GM12878 (cell line): ENCODE data around the gene PRSS36. TPM values are rescaled to one million over a fixed set of nuclear protein-coding genes. Genes with fewer than 3 reads are reported as not detected.
"Not testable (repeated sequence)": the region's sequence is repeated elsewhere in the genome, so short reads cannot be mapped to it uniquely, and the experiment has no call there.

Experiments used
- ATAC-seq: fragments of 200-7000 bp; cut with Tn5 transposase; 3 replicates; pipeline ENCODE4 v1.9.1; 2020; ENCODE audit warnings: mild to moderate bottlenecking, moderate library complexity
- BruUV-seq: library from RNA; stranded (reverse); fragments of 400-500 nt; replicated peaks from 2 replicates; lab custom pipeline; 2021; lab: Mats Ljungman, UMichigan
- CTCF ChIA-PET: fragments of 300-600 bp; sonication (Branson Sonifier 250); formaldehyde crosslinking; extraction: SDS; loops from one replicate; lab custom pipeline; 2021; ENCODE audit warnings: inconsistent platforms; lab: Yijun Ruan, JAX
- POLR2A ChIA-PET: fragments of 350-600 bp; formaldehyde crosslinking; extraction: SDS; loops from one replicate; lab custom pipeline; 2021; ENCODE audit warnings: inconsistent platforms; lab: Charles Lee
- RAD21 ChIA-PET: fragments of 300-600 bp; sonication (Branson Sonifier 250); formaldehyde crosslinking; loops from one replicate; lab custom pipeline; 2023; ENCODE audit warnings: antibody characterized with exemption; ENCODE audit not compliant: unreplicated experiment; lab: Charles Lee
- SMC1A ChIA-PET: fragments of 300-600 bp; sonication (Branson Sonifier 250); formaldehyde crosslinking; loops from one replicate; lab custom pipeline; 2023; ENCODE audit not compliant: unreplicated experiment, uncharacterized antibody; lab: Charles Lee
- DNase-seq: peaks from one replicate; pipeline ENCODE4 v3.0.0-alpha.2; 2011; ENCODE audit warnings: low read depth, low spot score
- FAIRE-seq: peaks from 3 replicates; lab custom pipeline; 2011; peaks lifted over from hg19 to GRCh38; lab: Jason Lieb, UNC
- H2AFZ ChIP-seq: 2 replicates; pipeline ENCODE4 v1.6.0; 2011; ENCODE audit warnings: low read depth, low read length, control low read depth; ENCODE audit not compliant: control insufficient read depth
- H3K27ac ChIP-seq: 2 replicates; pipeline ENCODE4 v1.5.1; 2011; ENCODE audit warnings: control low read depth; ENCODE audit not compliant: control insufficient read depth, insufficient read depth
- H3K27me3 ChIP-seq, 2 experiments: replicated peaks in 1 of 2; 2 replicates each; pipeline versions ENCODE4 v1.6.0 to v1.6.1; 2011; ENCODE audit warnings: low read length in 1 of 2; ENCODE audit not compliant: control insufficient read depth in 2 of 2, insufficient read depth in 2 of 2
- H3K36me3 ChIP-seq, 2 experiments: 2 replicates each; pipeline ENCODE4 v1.5.1; 2011; ENCODE audit warnings: low read length in 1 of 2; ENCODE audit not compliant: control insufficient read depth in 2 of 2, insufficient read depth in 2 of 2
- H3K4me1 ChIP-seq: 2 replicates; pipeline ENCODE4 v1.6.1; 2011; ENCODE audit warnings: mild to moderate bottlenecking, low read length, moderate library complexity, mixed read lengths; ENCODE audit not compliant: control insufficient read depth, insufficient read depth
- H3K4me2 ChIP-seq: 2 replicates; pipeline ENCODE4 v1.6.0; 2011; ENCODE audit warnings: control low read depth; ENCODE audit not compliant: control insufficient read depth, insufficient read depth
- H3K4me3 ChIP-seq: fragments of 200-600 bp; sonication (generic); 2 replicates; pipeline ENCODE4 v1.5.1; 2016
- H3K79me2 ChIP-seq: 2 replicates; pipeline ENCODE4 v1.6.0; 2011; ENCODE audit warnings: low read length; ENCODE audit not compliant: control insufficient read depth, insufficient read depth
- H3K9ac ChIP-seq: 2 replicates; pipeline ENCODE4 v1.8.0; 2011; ENCODE audit warnings: low read length, control low read depth, mixed read lengths; ENCODE audit not compliant: control insufficient read depth, insufficient read depth
- H3K9me3 ChIP-seq: replicated peaks from 3 replicates; pipeline ENCODE4 v1.5.1; 2011; ENCODE audit warnings: mild to moderate bottlenecking, low read length; ENCODE audit not compliant: control insufficient read depth, insufficient read depth
- H4K20me1 ChIP-seq: 2 replicates; pipeline ENCODE4 v1.6.0; 2011; ENCODE audit not compliant: control insufficient read depth, insufficient read depth
- ASH2L ChIP-seq: fragments of 300-600, 200-600 bp; sonication (generic); IDR thresholded peaks from 2 replicates; pipeline ENCODE4 v1.6.1; 2017; ENCODE audit warnings: low read depth, mild to moderate bottlenecking, borderline replicate concordance
- ATF7 ChIP-seq: fragments of 450-650 bp; IDR thresholded peaks from 2 replicates; pipeline ENCODE4 v1.6.1; 2016; ENCODE audit warnings: low read depth, mild to moderate bottlenecking
- KAT2A ChIP-seq: conservative IDR thresholded peaks from 2 replicates; pipeline ENCODE4 v1.6.1; 2011; ENCODE audit warnings: low read depth, low read length; ENCODE audit not compliant: control insufficient read depth
- NBN ChIP-seq: fragments of 450-650 bp; IDR thresholded peaks from 2 replicates; pipeline ENCODE4 v1.6.1; 2016
- POU2F2 ChIP-seq: IDR thresholded peaks from 3 replicates; pipeline ENCODE4 v1.6.1; 2011; ENCODE audit warnings: low read depth, mild to moderate bottlenecking, low read length, borderline replicate concordance
- SMARCA5 ChIP-seq: fragments of 450-650 bp; IDR thresholded peaks from 2 replicates; pipeline ENCODE4 v1.6.1; 2017; ENCODE audit warnings: mild to moderate bottlenecking
- WGBS: methylation state at CpG from one replicate; pipeline ENCODE4 v1.1.6; 2016; ENCODE audit warnings: low lambda C conversion rate; ENCODE audit not compliant: insufficient replicate concordance, insufficient coverage; ENCODE audit errors: missing lambda C conversion rate; 5-methylcytosine and 5-hydroxymethylcytosine counted together
- in situ Hi-C: fragments of 300-500 bp; cut with MboI; formaldehyde crosslinking; loops from 9 replicates; pipeline ENCODE4 v1.14.3; 2018; ENCODE audit warnings: mixed read lengths
- intact Hi-C: fragments of 100-400 bp; cut with micrococcal nuclease; formaldehyde crosslinking; loops from one replicate; pipeline ENCODE4 v1.14.2; 2022; ENCODE audit not compliant: unreplicated experiment
- polyA plus RNA-seq, 11 experiments: library from polyadenylated mRNA; depleted of rRNA in 4 of 11; unstranded in 6 of 11; stranded (reverse) in 5 of 11; fragments of >200 nt; fragmentation: Nextera tagmentation in 4 of 11; fragmentation: Illumina TruSeq in 1 of 11; extraction: Ambion mirVana in 4 of 11; extraction: Trizol in 1 of 11; gene quantifications; 1 replicate in 1 of 11; 2 replicates in 10 of 11; pipeline versions ENCODE4 v1.2.1 to v1.2.3, GENCODE V29; 2011 to 2016; ENCODE audit warnings: inconsistent platforms in 2 of 11, missing spikeins in 2 of 11, low read depth in 1 of 11
- total RNA-seq, 4 experiments: library from RNA; depleted of rRNA in 3 of 4; stranded (reverse); fragments of >200 nt in 3 of 4; fragmentation: Illumina TruSeq in 1 of 4; extraction: Trizol in 1 of 4; gene quantifications; 2 replicates each; pipeline versions ENCODE4 v1.2.1 to v1.2.3, GENCODE V29; 2013 to 2021
- TF ChIP-seq, protein P1 (sequence below): IDR thresholded peaks from 2 replicates; pipeline ENCODE4 v1.6.1; 2012; ENCODE audit warnings: low read depth, low read length, improper control_type of control experiment

The PRSS36 gene
- total and polyA plus RNA-seq, 10 of the 15 experiments (the other 5 are each of a cell fraction or from before 2014, with no cell fraction given), result 0.11 to 1.1 (median 0.17) TPM; not detected in 3

DNA sequence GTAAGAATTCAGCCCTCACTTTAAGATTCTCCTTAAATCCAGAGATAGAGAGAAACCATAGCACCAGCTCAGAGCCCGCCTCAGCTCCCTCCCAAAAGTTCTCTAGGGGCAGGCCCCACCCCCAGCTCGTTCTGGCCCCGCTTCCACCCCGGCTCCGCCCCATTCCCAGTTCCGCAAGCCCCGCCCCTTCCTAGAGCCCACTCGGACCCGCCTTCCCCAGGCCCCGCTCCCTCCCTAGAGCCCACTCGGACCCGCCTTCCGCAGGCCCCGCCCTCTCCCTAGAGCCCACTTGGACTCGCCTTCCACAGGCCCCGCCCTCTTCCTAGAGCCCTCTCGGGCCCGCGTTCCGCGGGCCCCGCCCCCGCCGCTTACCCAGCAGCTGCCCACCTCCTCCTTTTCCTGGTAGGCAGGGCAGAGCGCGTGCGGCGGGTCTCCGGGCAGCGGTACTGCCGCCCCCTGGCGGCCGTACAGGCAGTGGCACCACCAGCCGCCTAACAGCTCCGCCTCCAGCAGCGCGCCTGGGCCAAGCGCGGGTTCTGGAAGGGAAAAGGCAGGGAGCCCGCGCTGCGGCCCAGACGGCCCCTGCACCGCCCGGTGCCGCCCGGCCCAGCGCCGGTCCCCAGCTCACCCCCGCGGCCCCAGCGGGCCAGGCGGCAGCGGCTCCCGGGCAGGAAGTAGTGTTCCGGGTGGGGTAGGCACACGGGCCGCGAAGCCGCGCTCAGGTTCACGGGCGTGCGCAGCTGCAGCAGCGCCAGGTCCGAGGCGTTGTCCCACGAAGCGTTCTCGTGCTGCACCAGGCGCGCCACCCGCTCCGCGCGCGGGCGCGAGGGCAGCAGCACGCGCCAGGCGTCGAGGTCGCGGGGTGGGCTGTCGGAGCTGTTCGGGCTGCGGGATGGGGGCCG lies 7.5 kb downstream of the PRSS36 start (continued):
- TF ChIP-seq ASH2L, result no peak
- TF ChIP-seq ATF7, result no peak
- TF ChIP-seq KAT2A, result no peak
- TF ChIP-seq NBN, result 0 out of 2 replicates have a peak, but pooled peaks have one; percentile 55
- peak; percentile 77; the same call in 1 of the 2 replicates for TF ChIP-seq SMARCA5

DNA sequence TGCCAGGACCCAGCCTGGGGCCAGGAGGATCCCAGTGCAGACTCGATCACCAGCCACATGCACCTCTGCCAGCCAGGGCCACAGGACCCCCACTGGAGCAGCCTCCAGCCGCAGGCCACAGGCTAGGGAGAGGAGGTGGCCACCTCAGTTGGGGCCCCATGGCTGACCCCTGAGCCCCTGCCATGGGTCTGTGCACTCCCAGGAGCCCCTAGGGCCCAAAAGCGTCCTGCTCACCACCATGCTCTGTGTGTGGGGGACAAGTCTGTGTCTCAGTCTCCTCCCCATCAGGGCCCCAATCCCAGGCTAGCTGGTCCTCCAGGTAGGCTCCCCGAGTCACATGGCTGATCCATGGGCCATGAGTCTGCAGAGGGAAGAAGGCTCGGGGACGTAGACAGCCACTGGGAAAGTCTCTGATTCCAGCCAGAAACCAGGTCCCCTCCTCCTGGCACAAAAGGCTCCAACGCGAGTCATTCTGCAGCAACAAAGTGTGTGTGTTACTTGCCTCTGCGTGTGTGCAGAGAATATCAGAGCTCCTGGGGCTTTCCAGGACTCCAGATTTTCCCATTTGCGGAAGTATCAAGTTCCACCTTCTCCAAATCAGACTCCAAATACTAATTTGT lies 8.3 kb downstream of the PRSS36 start:
- WGBS, result 58% methylated on average over 10 of the region's 10 CpGs
- Histone ChIP-seq H3K9ac (no peak overlapping the region), H3K36me3 (no peaks in the 10 kb centered on the region), H3K4me2 (peak overlapping the region; percentile 85), H3K4me1 (peaks cover 9% of the 10 kb centered on the region), H2AFZ (peak overlapping the region; percentile 74), H3K9me3 (no peaks in the 10 kb centered on the region), H3K27me3 (no peaks in the 10 kb centered on the region), H3K27ac (peak overlapping the region; percentile 55), H3K79me2 (no peaks in the 10 kb centered on the region), H3K4me3 (peak overlapping the region; percentile 63; the same call in 1 of the 2 replicates), H4K20me1 (peaks cover 3% of the 10 kb centered on the region; the same call in 1 of the 2 replicates)
- RAD21 ChIA-PET, result interaction anchor here (0.6 to 3.3 kb wide), 42 partner anchors 10 to 736 kb away, joined by 3 to 48 read pairs (median 4); partner anchors contain the start of genes ARMC5, BCKDK, FUS and HSD3B7
- SMC1A ChIA-PET, result interaction anchor here (0.8 to 1.7 kb wide), 22 partner anchors 9 to 732 kb away, joined by 3 to 12 read pairs (median 4); partner anchors contain the start of genes ARMC5, FUS, HSD3B7 and KAT8
- no peak for DNase-seq
- no peak for ATAC-seq
- BruUV-seq, result no TSS peak
- TF ChIP-seq, protein P1, sequence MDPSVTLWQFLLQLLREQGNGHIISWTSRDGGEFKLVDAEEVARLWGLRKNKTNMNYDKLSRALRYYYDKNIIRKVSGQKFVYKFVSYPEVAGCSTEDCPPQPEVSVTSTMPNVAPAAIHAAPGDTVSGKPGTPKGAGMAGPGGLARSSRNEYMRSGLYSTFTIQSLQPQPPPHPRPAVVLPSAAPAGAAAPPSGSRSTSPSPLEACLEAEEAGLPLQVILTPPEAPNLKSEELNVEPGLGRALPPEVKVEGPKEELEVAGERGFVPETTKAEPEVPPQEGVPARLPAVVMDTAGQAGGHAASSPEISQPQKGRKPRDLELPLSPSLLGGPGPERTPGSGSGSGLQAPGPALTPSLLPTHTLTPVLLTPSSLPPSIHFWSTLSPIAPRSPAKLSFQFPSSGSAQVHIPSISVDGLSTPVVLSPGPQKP, result no peak
- TF ChIP-seq POU2F2, result 0 out of 3 replicates have a peak, but pooled peaks have one; percentile 8
- no peak for FAIRE-seq
- intact Hi-C loops, result loop anchor here (1.0 to 5.0 kb wide), 5 partner anchors 34 to 189 kb away; partner anchors contain the start of genes BCKDK, ZNF646 and ZNF668
- in situ Hi-C loops, result loop anchor here (10.0 kb wide), 1 partner anchor 733 kb away; the partner anchor contains the start of gene ZNF267
- CTCF ChIA-PET, result interaction anchor here (0.6 to 3.1 kb wide), 51 partner anchors 10 to 736 kb away, joined by 3 to 23 read pairs (median 4); partner anchors contain the start of genes BCKDK, FUS, HSD3B7 and KAT8
- POLR2A ChIA-PET, result interaction anchor here (0.5 to 2.1 kb wide), 21 partner anchors 15 to 777 kb away, joined by 3 to 24 read pairs (median 4); partner anchors contain the start of genes BCKDK, FUS, KAT8 and PYCARD

DNA sequence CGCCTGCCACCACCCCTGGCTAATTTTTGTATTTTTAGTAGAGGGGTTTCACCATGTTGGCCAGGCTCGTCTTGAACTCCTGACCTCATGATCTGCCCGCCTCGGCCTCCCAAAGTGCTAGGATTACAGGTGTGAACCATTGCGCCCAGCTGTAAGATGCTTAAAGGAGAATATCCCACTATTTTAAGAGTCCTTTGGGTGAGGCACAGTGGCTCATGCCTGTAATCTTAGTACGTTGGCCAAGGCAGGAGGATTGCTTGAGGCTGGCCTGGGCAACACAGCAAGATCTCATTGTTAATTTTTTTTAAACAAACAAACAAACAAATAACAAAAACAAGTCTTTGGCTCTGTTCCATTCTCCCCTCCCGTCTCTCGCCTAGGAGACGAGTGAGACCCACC lies 8.8 kb downstream of the PRSS36 start:
- 83% methylated on average over 9 of the region's 9 CpGs for whole genome bisulfite sequencing
- ChIA-PET CTCF (interaction anchor here (0.6 to 2.9 kb wide), 6 partner anchors 16 to 320 kb away, joined by 3 to 19 read pairs (median 6); partner anchors contain the start of gene BCKDK), SMC1A (interaction anchor here (1.4 kb wide), 1 partner anchor 317 kb away, joined by 4 read pairs; the partner anchor contains the start of gene ARMC5), RAD21 (interaction anchor here (1.1 to 1.9 kb wide), 3 partner anchors 68 to 203 kb away, joined by 4 to 25 read pairs (median 6); partner anchors contain the start of gene HSD3B7), POLR2A (interaction anchor here (1.6 to 2.0 kb wide), 2 partner anchors 33 to 68 kb away, joined by 13 to 16 read pairs; partner anchors contain the start of genes BCKDK, ZNF646 and ZNF668)
- ATAC-seq, H3K4me1 ChIP-seq, H3K4me3 ChIP-seq, H3K4me2 ChIP-seq, DNase-seq, H2AFZ ChIP-seq, H4K20me1 ChIP-seq, H3K27ac ChIP-seq, BruUV-seq, H3K79me2 ChIP-seq, H3K27me3 ChIP-seq, H3K9me3 ChIP-seq, H3K9ac ChIP-seq, FAIRE-seq, H3K36me3 ChIP-seq: not testable (repeated sequence)
- in situ Hi-C loops (loop anchor here (10.0 kb wide), 1 partner anchor 734 kb away; the partner anchor contains the start of gene ZNF267), intact Hi-C loops (loop anchor here (5.0 kb wide), 3 partner anchors 34 to 144 kb away; partner anchors contain the start of genes BCKDK, ZNF646 and ZNF668)
